T-helper 1 cell treated with Interleukin-12 subunit alpha and Interleukin-12 subunit beta and Interleukin-4 antibody, amounts not matched to agents 30 μg/mL and 1 μg/mL, for 36 hours (primary cell): ENCODE data around the gene DIP2C.

Source experiments
- H3K27ac Mint-ChIP-seq: one replicate; pipeline ENCODE4 v1.8.0; 2021; ENCODE audit warnings: mild to moderate bottlenecking, mixed read lengths
- H3K27me3 Mint-ChIP-seq: one replicate; pipeline ENCODE4 v1.8.0; 2021; ENCODE audit warnings: low read depth, mixed read lengths
- H3K36me3 Mint-ChIP-seq: one replicate; pipeline ENCODE4 v1.8.0; 2021; ENCODE audit warnings: low read depth, mixed read lengths
- H3K4me1 Mint-ChIP-seq: one replicate; pipeline ENCODE4 v1.8.0; 2021; ENCODE audit warnings: low read depth, mixed read lengths
- H3K4me3 Mint-ChIP-seq: one replicate; pipeline ENCODE4 v1.8.0; 2021; ENCODE audit warnings: mild to moderate bottlenecking, moderate library complexity, mixed read lengths
- H3K9me3 Mint-ChIP-seq: one replicate; pipeline ENCODE4 v1.8.0; 2021; ENCODE audit warnings: mixed read lengths

Gene DIP2C

DNA sequence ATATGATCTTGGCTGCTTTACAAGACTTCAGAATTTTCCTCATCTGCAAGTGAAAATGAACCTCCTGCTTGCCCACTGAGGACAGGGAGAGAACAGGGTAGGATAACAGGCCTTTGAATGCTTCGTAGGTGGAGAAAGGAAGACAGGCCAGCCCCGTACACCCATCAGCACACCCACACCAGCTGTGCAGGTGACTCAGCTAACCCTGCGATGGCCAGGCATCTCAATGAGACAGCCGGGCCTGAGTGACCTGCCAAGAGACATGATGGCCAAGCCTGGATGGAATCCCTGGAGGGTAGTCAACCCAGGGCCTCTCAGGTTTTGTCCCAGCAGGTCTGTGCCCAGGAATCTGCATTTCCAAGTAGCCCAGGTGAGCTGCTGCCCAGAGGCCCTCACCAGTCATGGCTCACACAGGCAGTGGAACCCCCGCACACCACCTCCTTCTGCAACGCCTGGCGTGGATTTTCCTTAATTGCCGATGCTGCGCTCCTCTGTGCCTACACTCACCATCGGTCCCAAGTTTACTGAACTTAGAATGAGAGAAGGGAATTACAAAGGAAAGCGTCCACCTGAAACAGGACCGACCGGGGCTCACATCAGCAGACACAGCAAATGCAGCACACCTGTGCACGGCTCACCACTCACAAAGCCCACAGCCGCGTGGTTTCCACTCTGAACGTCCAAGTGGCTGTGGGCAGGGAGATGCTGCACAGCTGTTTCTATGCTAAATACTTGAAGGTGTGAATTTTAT, 163.7 kb downstream of the DIP2C start:
- Mint-ChIP-seq H3K36me3 (no peaks in the 10 kb centered on the region), H3K27me3 (peaks cover 8% of the 10 kb centered on the region), H3K9me3 (no peaks in the 10 kb centered on the region), H3K4me1 (no peaks in the 10 kb centered on the region), H3K27ac (no peak overlapping the region), H3K4me3 (no peak overlapping the region)

DNA sequence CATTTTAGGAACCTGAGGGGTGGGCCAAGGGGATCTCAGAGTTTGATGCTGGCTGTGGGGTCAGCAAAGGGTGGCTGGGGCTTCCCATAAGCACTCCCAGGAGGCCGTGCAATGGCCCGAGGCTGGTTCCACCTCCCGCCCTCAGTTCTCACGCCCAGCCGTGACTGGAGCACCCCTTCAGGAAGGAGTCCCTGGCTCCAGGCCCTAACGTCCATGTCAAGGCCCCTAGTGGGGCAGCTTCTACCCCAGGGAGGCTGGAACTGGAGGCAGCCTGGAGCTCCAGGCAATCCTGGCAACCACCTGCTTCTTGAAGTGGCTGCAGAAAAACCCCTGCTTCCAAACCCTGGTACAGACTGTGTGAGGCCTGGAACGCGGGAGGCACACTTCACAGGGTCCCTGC, 165.5 kb downstream of the DIP2C start:
- H3K4me1 Mint-ChIP-seq = no peaks in the 10 kb centered on the region
- H3K27ac Mint-ChIP-seq = no peak overlapping the region
- no peaks in the 10 kb centered on the region for H3K9me3 Mint-ChIP-seq
- no peaks in the 10 kb centered on the region for H3K36me3 Mint-ChIP-seq
- H3K4me3 Mint-ChIP-seq = no peak overlapping the region
- H3K27me3 Mint-ChIP-seq = peaks cover 5% of the 10 kb centered on the region

DNA sequence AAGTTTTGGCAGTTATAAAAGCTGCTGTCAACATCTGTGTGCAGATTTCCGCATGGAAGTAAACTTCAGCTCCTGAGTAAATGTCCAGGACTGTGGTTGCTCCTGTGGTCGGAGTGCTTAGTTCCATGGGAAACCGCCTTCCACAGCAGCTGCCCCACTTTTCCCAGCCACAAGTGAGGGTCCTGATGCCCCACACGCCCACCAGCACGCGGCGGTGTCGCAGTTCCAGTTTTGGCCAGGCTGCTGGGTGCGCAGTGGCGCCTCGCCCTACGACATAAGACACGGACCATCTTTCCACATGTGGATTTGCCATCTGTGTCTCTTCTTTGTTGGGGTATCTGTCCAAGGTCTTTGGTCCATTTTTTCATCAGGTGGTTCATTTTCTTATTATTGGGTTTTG, 167.1 kb downstream of the DIP2C start:
- Mint-ChIP-seq H3K4me3 (no peak overlapping the region), H3K27ac (no peak overlapping the region), H3K36me3 (no peaks in the 10 kb centered on the region), H3K9me3 (no peaks in the 10 kb centered on the region), H3K4me1 (no peaks in the 10 kb centered on the region), H3K27me3 (peaks cover 5% of the 10 kb centered on the region)

DNA sequence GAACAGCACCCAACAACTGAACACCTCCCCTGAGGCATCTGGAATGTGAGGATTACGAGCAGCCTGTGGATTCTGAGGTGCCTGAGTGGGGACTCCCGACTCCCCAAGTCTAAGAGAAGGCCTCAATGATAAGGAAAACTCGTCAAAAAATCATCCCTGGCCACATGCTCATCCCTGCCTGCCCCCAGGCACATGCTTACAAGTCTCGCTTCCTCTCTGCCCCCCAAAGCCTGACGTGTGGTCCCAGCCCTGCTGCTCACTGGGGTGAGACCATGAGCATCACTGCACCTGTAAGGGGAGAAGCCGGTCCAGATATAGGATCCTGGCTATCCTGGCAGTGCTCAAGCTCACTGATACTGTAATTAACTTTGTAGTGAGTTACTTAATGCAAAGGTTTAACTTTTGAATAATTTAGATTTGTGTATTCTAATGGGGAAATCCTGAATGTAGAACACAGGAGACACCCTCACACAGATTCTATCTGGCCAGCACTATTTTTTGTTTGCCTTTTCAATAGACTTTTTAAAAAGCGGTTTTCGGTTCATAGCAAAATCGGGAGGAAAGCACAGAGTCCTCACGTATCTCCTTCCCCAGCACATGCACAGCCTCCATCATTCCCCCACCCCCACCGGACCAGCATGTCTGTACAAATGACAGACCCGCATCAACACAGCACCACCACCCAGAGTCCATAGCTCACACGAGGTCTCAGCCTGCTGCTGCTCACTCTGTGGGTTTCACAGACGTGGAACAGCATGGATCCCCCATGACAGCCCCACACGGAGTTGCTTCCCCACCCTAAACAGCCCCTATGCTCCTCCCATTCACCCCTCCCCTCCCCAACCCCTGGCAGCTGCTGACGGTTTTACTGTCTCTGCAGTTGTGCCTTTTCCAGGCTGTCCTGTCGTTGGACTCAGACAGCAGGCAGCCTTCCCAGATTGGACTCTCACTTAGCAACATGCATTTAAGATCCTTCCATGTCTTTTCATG, 167.9 kb downstream of the DIP2C start:
- no peaks in the 10 kb centered on the region for H3K9me3 Mint-ChIP-seq
- no peak overlapping the region for H3K4me3 Mint-ChIP-seq
- no peak overlapping the region for H3K27ac Mint-ChIP-seq
- peaks cover 5% of the 10 kb centered on the region for H3K27me3 Mint-ChIP-seq
- no peaks in the 10 kb centered on the region for H3K4me1 Mint-ChIP-seq
- no peaks in the 10 kb centered on the region for H3K36me3 Mint-ChIP-seq

DNA sequence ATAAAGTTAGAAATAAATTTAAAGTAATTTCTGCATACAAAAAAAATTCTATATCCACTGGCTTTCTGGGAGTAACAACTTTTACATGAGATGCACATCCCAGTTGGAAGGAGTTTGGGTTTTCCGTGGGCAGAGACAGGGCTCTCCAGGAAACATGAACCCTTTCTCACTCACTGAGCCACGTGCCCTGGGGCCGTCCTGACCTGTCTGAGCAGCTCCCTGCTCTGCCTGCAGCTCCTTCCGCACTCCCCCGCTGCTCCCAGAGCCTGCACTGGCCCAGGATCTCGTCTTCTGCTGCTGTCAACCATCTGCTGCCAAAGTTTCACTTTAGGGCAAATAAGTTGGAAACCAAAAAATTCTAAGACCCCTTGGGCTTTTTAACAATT, 169.1 kb downstream of the DIP2C start:
- Mint-ChIP-seq H3K9me3 (no peaks in the 10 kb centered on the region), H3K36me3 (no peaks in the 10 kb centered on the region), H3K27ac (no peak overlapping the region), H3K27me3 (peaks cover 5% of the 10 kb centered on the region), H3K4me1 (no peaks in the 10 kb centered on the region), H3K4me3 (no peak overlapping the region)

DNA sequence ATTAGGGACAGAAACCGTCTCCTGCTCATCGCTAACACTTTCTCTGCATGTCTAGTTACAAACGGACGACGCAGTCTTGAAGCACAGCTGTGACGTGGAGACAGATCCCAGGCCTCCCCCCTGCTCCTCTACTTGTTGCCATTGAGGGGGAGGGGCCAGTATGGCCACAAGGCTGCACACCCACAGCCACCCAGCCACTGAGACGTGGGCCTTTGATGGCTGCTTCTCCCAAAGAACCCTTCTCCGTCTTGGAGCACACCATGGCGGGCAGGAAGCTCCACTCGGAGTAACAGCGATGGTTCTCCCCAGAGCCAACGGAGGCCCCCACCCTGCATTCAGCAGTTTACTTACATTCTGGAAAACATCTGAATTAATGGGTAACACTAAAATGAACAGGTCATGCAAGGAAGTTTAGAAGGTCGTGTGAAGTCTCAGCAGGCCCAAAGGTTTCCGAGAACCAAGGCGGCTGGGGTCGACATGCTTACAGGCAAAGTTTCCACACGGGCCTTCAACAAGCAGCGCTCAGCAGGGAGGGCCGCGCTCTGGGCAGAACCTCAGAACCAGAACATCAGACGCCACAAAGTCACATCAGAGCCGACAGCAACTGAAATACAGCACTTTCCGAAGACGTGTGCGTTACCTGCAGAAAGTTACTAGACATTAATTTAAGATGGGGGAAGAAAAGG, 169.6 kb downstream of the DIP2C start:
- Mint-ChIP-seq H3K4me3 (no peak overlapping the region), H3K27me3 (peaks cover 5% of the 10 kb centered on the region), H3K36me3 (no peaks in the 10 kb centered on the region), H3K9me3 (no peaks in the 10 kb centered on the region), H3K4me1 (no peaks in the 10 kb centered on the region), H3K27ac (no peak overlapping the region)

DNA sequence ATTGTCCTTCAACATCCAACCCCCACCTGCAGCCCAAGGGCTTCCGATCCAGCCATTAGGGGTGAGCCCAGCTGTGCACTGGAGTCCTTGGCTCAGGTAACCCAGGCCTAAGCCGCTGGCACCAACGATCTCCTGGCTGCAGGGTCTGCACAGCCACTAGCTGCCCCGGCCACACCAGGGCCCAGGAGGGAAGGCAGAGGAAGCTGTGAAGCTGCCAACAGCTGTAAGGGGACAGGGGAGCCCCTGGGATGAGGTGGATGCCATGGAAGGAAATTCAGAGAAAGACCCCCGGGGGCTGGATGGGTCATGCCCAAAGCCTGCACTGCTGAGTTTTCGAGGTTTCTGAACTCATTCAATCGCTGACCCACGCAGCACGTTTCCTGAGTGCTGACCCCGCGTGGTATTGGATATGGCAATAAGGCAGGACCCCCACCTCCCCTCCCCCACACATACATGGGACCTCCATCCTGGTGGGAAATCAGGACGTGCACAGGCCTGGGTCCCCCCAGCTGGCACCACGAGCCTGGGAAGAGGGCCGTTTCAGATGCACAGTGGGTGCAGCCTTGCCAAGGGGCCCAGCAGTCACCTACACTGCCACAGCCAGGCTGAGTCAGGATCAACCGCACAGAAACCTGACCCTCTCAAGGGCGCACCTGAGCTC, 170.3 kb downstream of the DIP2C start:
- Mint-ChIP-seq H3K36me3 (no peaks in the 10 kb centered on the region), H3K4me1 (no peaks in the 10 kb centered on the region), H3K9me3 (no peaks in the 10 kb centered on the region), H3K4me3 (no peak overlapping the region), H3K27ac (no peak overlapping the region), H3K27me3 (peaks cover 5% of the 10 kb centered on the region)

DNA sequence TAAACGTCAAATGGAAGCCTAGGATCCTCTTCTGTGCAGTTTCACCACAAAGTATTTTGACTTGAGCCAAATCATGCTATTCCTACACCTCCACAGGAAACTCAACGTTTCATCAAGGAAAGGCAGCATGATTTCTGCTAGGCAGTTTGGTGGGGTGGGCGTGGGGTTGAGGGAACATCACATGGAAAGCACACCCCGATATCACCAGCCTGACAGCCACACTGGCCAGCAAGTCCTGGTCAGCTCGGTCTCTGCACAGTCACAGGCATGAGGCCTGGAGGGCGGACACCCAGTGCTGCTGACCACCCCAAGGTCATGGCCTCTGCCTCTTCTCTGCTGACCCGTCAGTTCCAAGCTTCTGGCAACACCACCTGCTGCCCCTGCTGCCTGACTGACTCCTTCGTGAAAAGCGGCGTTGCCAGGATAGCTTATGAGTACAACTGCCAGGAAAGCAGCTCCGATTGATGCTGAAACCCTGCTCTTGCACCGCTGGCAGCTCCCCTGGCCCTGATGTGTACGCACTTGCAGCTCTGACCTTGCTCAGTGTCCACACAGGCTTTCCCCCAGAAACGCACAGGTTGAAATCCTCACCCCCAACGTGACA, 171.5 kb downstream of the DIP2C start:
- Mint-ChIP-seq H3K9me3 (no peaks in the 10 kb centered on the region), H3K27ac (no peak overlapping the region), H3K27me3 (peaks cover 10% of the 10 kb centered on the region)

DNA sequence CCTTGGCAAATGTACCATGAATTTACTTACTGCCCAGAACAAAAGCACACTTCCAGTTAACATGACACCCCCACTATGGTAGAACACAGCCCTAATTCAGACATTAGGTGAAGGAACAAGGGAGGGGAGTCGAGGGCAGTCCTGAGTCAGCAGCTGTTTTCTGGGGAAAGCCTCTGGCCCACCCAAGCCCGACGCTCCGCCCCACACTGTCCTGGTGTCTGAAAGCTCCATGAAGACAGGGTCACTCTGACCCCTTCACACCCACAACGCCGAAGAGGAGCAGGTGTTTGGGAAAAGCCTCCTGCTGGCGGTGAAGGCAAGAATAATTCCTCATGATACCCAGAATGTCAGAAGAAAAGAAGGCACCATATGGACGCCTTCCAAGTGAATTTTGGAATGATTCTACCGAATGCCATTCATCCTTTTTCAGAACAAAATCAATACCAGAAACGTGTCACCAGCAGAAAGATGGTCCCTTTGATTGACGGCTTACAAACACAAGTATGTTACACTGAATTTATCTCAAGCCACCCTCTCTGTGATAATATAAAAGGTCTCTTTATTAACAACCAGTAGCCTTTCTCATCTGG, 172.1 kb downstream of the DIP2C start:
- Mint-ChIP-seq H3K4me3 (no peak overlapping the region), H3K36me3 (no peaks in the 10 kb centered on the region), H3K4me1 (peaks cover 4% of the 10 kb centered on the region), H3K27ac (no peak overlapping the region), H3K9me3 (no peaks in the 10 kb centered on the region), H3K27me3 (peaks cover 6% of the 10 kb centered on the region)

More for the DNA sequence above, 171.5 kb downstream of the DIP2C start:
- no peaks in the 10 kb centered on the region for H3K36me3 Mint-ChIP-seq
- peaks cover 4% of the 10 kb centered on the region for H3K4me1 Mint-ChIP-seq
- no peak overlapping the region for H3K4me3 Mint-ChIP-seq

DNA sequence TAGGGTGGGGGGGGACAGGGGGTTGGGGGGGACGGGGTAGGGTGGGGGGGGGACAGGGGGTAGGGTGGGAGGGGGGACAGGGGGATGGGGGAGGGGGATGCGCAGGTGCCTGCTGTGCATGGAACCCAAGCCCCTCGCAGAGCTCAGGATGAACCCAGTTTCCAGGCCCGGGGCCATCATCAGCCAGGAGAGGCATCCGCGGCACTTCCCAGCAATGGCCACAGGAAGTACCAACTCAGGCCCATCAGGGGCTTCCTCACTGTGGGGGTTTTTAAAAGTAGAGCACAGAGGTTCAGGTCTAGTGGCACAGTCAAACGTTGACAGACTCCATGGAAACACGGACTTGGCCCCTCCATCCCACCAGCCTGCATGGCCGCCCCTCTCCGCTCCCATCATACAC, 172.7 kb downstream of the DIP2C start:
- Mint-ChIP-seq H3K4me3 (no peak overlapping the region), H3K4me1 (peaks cover 4% of the 10 kb centered on the region), H3K9me3 (no peaks in the 10 kb centered on the region), H3K27ac (no peak overlapping the region), H3K27me3 (peaks cover 6% of the 10 kb centered on the region), H3K36me3 (no peaks in the 10 kb centered on the region)

DNA sequence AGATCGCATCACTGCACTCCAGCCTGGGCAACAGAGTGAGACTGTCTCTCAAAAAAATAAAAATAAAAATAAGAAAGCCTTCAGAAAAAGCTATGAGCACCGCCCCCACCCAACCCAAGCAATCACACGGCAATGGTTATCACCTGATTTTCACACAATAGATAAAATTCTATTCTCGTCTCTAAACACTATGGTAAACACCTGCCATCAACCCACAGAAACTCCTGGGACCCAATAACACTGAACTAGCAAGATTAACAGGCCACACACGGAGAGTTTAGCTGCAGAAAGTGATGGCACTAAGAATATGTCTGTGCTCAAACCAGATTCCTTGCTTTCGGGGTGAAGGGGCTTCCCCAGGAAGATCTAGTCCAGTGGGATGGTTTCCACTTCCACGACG, 173.8 kb downstream of the DIP2C start:
- H3K4me1 Mint-ChIP-seq = peaks cover 9% of the 10 kb centered on the region
- no peak overlapping the region for H3K4me3 Mint-ChIP-seq
- H3K27ac Mint-ChIP-seq = no peak overlapping the region
- peaks cover 12% of the 10 kb centered on the region for H3K27me3 Mint-ChIP-seq
- no peaks in the 10 kb centered on the region for H3K9me3 Mint-ChIP-seq
- H3K36me3 Mint-ChIP-seq = no peaks in the 10 kb centered on the region

DNA sequence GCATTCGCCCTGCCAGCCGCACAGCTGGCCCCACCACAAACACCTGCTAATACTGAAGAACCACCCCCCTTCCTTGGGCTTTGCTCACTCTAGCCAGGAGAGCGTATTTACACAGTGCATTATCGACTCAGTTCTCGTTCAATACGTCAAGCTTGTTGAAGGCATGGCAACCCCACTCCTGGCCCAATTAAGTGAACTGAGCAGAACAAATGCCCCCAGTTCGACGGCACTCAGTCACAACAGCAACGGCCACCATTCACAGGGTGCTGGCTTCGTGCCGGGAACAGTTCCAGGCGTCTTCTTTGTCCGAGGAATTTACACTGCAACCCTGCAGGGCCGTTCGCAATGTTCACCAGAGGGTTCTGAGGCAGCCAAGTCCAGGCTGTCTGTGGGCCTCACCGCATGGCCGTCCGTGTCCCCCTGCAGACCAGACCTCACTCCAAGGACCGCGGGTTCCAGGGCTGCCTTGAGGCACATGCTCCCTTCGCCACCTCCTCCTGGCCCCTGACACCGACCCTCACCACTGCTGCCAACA, 175.3 kb downstream of the DIP2C start:
- H3K4me1 Mint-ChIP-seq = peaks cover 9% of the 10 kb centered on the region
- no peaks in the 10 kb centered on the region for H3K9me3 Mint-ChIP-seq
- H3K36me3 Mint-ChIP-seq = no peaks in the 10 kb centered on the region
- H3K27ac Mint-ChIP-seq = no peak overlapping the region
- no peak overlapping the region for H3K4me3 Mint-ChIP-seq
- H3K27me3 Mint-ChIP-seq = peaks cover 12% of the 10 kb centered on the region

DNA sequence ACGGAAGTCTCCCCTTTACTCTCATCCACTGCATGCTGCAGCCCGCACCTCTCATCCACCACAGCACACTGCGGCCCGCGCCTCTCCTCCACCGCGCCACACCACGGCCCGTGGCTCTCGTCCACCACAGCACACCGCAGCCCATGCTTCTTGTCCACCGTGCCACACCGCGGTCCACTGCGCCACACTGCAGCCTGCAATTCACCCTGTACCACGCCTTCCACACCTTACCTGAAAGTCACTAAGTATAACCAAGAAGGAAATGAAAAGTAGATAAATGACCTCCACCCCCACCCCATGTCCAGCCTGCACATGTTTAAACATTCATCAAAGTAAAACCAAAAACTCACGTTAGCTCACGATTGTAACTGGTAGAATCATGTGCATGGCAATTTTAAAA, 176.1 kb downstream of the DIP2C start:
- H3K4me1 Mint-ChIP-seq = peaks cover 9% of the 10 kb centered on the region
- H3K36me3 Mint-ChIP-seq = no peaks in the 10 kb centered on the region
- no peak overlapping the region for H3K27ac Mint-ChIP-seq
- H3K4me3 Mint-ChIP-seq = no peak overlapping the region
- H3K9me3 Mint-ChIP-seq = no peaks in the 10 kb centered on the region
- peaks cover 12% of the 10 kb centered on the region for H3K27me3 Mint-ChIP-seq
